NK-92 treated with Interleukin-12 subunit alpha and Interleukin-12 subunit beta, amount 100 ng/mL, for 24 hours (cell line): Measurements from ENCODE around the gene FBXO4.
"Not testable (repeated sequence)": the region's sequence is repeated elsewhere in the genome, so short reads cannot be mapped to it uniquely, and the experiment has no call there.

Experiments used
- DNase-seq: peaks from one replicate; lab custom pipeline; 2025; lab: John Stamatoyannopoulos, UW

Gene FBXO4

GRCh38 chr5:41924526-41924871, 582 bp upstream of the FBXO4 start:
- DNase-seq, result no peak

- peak; percentile 24 for DNase-seq
Observed at GRCh38 chr5:41925555-41925951, 472 bp downstream of the FBXO4 start.

GRCh38 chr5:41927604-41928003, 2.5 kb downstream of the FBXO4 start:
- no peak for DNase-seq

- DNase-seq, result no peak
Observed at GRCh38 chr5:41929035-41929434, 4.0 kb downstream of the FBXO4 start.

- DNase-seq, result no peak
Observed at GRCh38 chr5:41932770-41933169, 7.7 kb downstream of the FBXO4 start.

GRCh38 chr5:41935544-41935943, 10.5 kb downstream of the FBXO4 start:
- DNase-seq, result no peak

- no peak for DNase-seq
Observed at GRCh38 chr5:41940641-41941040, 15.6 kb downstream of the FBXO4 start.

GRCh38 chr5:41945332-41945955, 20.4 kb downstream of the FBXO4 start:
- not testable (repeated sequence) for DNase-seq

GRCh38 chr5:41951224-41951623, 26.1 kb downstream of the FBXO4 start:
- no peak for DNase-seq

- no peak for DNase-seq
Observed at GRCh38 chr5:41954286-41954685, 29.2 kb downstream of the FBXO4 start.

GRCh38 chr5:41955432-41956024, 30.4 kb downstream of the FBXO4 start:
- no peak for DNase-seq

- DNase-seq, result no peak
Observed at GRCh38 chr5:41956943-41957342, 31.9 kb downstream of the FBXO4 start.

- DNase-seq, result no peak
Observed at GRCh38 chr5:41960481-41960880, 35.4 kb downstream of the FBXO4 start.

- DNase-seq, result no peak
Observed at GRCh38 chr5:41961736-41962135, 36.7 kb downstream of the FBXO4 start.

GRCh38 chr5:41962491-41962890, 37.4 kb downstream of the FBXO4 start:
- no peak for DNase-seq

- no peak for DNase-seq
Observed at GRCh38 chr5:41966401-41967105, 41.5 kb downstream of the FBXO4 start.

- DNase-seq, result no peak
Observed at GRCh38 chr5:41967401-41967800, 42.3 kb downstream of the FBXO4 start.

GRCh38 chr5:41968153-41968723, 43.2 kb downstream of the FBXO4 start:
- no peak for DNase-seq

- no peak for DNase-seq
Observed at GRCh38 chr5:41973087-41973486, 48.0 kb downstream of the FBXO4 start.

- no peak for DNase-seq
Observed at GRCh38 chr5:41973887-41974286, 48.8 kb downstream of the FBXO4 start.

GRCh38 chr5:41978676-41979075, 53.6 kb downstream of the FBXO4 start:
- DNase-seq, result no peak

- no peak for DNase-seq
Observed at GRCh38 chr5:41980396-41980795, 55.3 kb downstream of the FBXO4 start.

GRCh38 chr5:41980870-41981269, 55.8 kb downstream of the FBXO4 start:
- DNase-seq, result no peak
